Gastroesophageal sphincter (tissue), 3 donors: ENCODE results near the gene NIPBL.
"Not testable (repeated sequence)": the region's sequence is repeated elsewhere in the genome, so short reads cannot be mapped to it uniquely, and the experiment has no call there.

ENCODE experiments used
- EP300 ChIP-seq: sonication (generic); formaldehyde crosslinking; IDR thresholded peaks from one replicate; pipeline ENCODE4 v1.6.1; 2017; ENCODE audit warnings: antibody characterized with exemption, mild to moderate bottlenecking
- POLR2A ChIP-seq, 2 donors: fragments of 450-650 bp; IDR thresholded peaks; one replicate each; pipeline ENCODE4 v1.6.1; 2017; ENCODE audit warnings: antibody characterized with exemption in 2 of 2, mild to moderate bottlenecking in 2 of 2, moderate library complexity in 1 of 2
- POLR2AphosphoS5 ChIP-seq: sonication (generic); formaldehyde crosslinking; IDR thresholded peaks from one replicate; pipeline ENCODE4 v1.6.1; 2017; ENCODE audit warnings: antibody characterized with exemption
- TF ChIP-seq, protein P1 (sequence below), 4 experiments: fragments of 200-600 bp in 2 of 4; fragments of 450-650 bp in 2 of 4; sonication (generic) in 1 of 4; IDR thresholded peaks; one replicate each; pipeline ENCODE4 v1.5.1; 2017 to 2019; ENCODE audit warnings: antibody characterized with exemption in 4 of 4, mild to moderate bottlenecking in 2 of 4, moderate library complexity in 2 of 4

DNA sequence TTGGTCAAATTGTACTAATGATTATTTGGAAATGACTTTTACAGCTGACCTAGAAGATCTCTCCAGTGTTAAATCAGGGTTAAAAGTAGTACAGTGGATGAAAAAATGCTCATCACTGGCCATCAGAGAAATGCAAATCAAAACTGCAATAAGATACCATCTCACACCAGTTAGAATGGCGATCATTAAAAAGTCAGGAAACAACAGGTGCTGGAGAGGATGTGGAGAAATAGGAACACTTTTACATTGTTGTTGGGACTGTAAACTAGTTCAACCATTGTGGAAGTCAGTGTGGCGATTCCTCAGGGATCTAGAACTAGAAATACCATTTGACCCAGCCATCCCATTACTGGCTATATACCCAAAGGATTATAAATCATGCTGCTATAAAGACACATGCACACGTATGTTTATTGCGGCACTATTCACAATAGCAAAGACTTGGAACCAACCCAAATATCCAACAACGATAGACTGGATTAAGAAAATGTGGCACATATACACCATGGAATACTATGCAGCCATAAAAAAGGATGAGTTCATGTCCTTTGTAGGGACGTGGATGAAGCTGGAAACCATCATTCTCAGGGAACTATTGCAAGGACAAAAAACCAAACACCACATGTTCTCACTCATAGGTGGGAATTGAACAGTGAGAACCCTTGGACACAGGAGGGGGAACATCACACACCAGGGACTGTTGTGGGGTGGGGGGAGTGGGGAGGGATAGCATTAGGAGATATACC lies 15.7 kb downstream of the NIPBL start:
- TF ChIP-seq, protein P1, sequence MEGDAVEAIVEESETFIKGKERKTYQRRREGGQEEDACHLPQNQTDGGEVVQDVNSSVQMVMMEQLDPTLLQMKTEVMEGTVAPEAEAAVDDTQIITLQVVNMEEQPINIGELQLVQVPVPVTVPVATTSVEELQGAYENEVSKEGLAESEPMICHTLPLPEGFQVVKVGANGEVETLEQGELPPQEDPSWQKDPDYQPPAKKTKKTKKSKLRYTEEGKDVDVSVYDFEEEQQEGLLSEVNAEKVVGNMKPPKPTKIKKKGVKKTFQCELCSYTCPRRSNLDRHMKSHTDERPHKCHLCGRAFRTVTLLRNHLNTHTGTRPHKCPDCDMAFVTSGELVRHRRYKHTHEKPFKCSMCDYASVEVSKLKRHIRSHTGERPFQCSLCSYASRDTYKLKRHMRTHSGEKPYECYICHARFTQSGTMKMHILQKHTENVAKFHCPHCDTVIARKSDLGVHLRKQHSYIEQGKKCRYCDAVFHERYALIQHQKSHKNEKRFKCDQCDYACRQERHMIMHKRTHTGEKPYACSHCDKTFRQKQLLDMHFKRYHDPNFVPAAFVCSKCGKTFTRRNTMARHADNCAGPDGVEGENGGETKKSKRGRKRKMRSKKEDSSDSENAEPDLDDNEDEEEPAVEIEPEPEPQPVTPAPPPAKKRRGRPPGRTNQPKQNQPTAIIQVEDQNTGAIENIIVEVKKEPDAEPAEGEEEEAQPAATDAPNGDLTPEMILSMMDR (IDR thresholded peaks at IDR 0.05), result not testable (repeated sequence)
- TF ChIP-seq POLR2A (IDR thresholded peaks at IDR 0.05); POLR2AphosphoS5; EP300: not testable (repeated sequence)
